Measurements from ENCODE around the gene RAB8B. TPM values are rescaled to one million over a fixed set of nuclear protein-coding genes. Genes with fewer than 3 reads are reported as not detected.

Gene RAB8B
- total and polyA plus RNA-seq, 4 donors = 3.8 to 26.5 (median 7.6) TPM

- TF ChIP-seq FOXA2 (IDR thresholded peaks at IDR 0.05) (no peak), FOXA1 (IDR thresholded peaks at IDR 0.05) (no peak), REST (IDR thresholded peaks at IDR 0.05) (no peak), JUND (IDR thresholded peaks at IDR 0.05) (no peak), ZBTB33 (IDR thresholded peaks at IDR 0.05) (no peak), HNF4G (IDR thresholded peaks at IDR 0.05) (no peak)
- H3K4me1 ChIP-seq (ENCODE audit: control insufficient read depth in 4 of 4, insufficient read depth in 4 of 4, low read length in 3 of 4) = peaks cover 0 to 3% (median 2%) of the 10 kb centered on the region in 4 donors
- no peaks in the 10 kb centered on the region for H3K36me3 ChIP-seq (ENCODE audit: control insufficient read depth in 4 of 4, insufficient read depth in 3 of 4, low read depth in 1 of 4, low read length in 3 of 4)
- no peak overlapping the region for H3K4me3 ChIP-seq (ENCODE audit: low read depth in 1 of 3, low read length in 3 of 3)
- H3K27ac ChIP-seq (ENCODE audit: low read depth in 1 of 2, low read length in 2 of 2) = no peak overlapping the region
- H3K27me3 ChIP-seq (ENCODE audit: control insufficient read depth in 4 of 4, insufficient read depth in 4 of 4, low read length in 3 of 4) = no peaks in the 10 kb centered on the region
- DNase-seq (ENCODE audit: low spot score) = no peak
- 86% methylated on average over 5 of the region's 5 CpGs for WGBS
- no peak overlapping the region for H3K9ac ChIP-seq (ENCODE audit: low read depth in 1 of 2, low read length in 2 of 2)
- H3K9me3 ChIP-seq (ENCODE audit: control insufficient read depth in 4 of 4, low read length in 3 of 4) = no peaks in the 10 kb centered on the region
Measured at GRCh38 chr15:63210151-63211091, 21.0 kb downstream of the RAB8B start.

- 81% methylated on average over 3 of the region's 3 CpGs for WGBS
- Histone ChIP-seq H3K36me3 (ENCODE audit: control insufficient read depth in 4 of 4, insufficient read depth in 3 of 4, low read depth in 1 of 4, low read length in 3 of 4) (no peaks in the 10 kb centered on the region), H3K9ac (ENCODE audit: low read depth in 1 of 2, low read length in 2 of 2) (no peak overlapping the region), H3K4me3 (ENCODE audit: low read depth in 1 of 3, low read length in 3 of 3) (no peak overlapping the region), H3K4me1 (ENCODE audit: control insufficient read depth in 4 of 4, insufficient read depth in 4 of 4, low read length in 3 of 4) (peaks cover 0 to 3% (median 2%) of the 10 kb centered on the region in 4 donors), H3K27me3 (ENCODE audit: control insufficient read depth in 4 of 4, insufficient read depth in 4 of 4, low read length in 3 of 4) (no peaks in the 10 kb centered on the region), H3K9me3 (ENCODE audit: control insufficient read depth in 4 of 4, low read length in 3 of 4) (no peaks in the 10 kb centered on the region), H3K27ac (ENCODE audit: low read depth in 1 of 2, low read length in 2 of 2) (no peak overlapping the region)
- no peak for DNase-seq (ENCODE audit: low spot score)
- TF ChIP-seq HNF4A (conservative IDR thresholded peaks at IDR 0.05) (no peak), YY1 (IDR thresholded peaks at IDR 0.05) (no peak), GABPA (IDR thresholded peaks at IDR 0.05 in 1 of 2, conservative IDR thresholded peaks at IDR 0.05 in 1 of 2) (no peak), NR2F2 (IDR thresholded peaks at IDR 0.05) (no peak), REST (IDR thresholded peaks at IDR 0.05) (no peak), EGR1 (IDR thresholded peaks at IDR 0.05; ENCODE audit: low read depth in 2 of 2) (no peak), JUND (IDR thresholded peaks at IDR 0.05) (no peak), MAX (IDR thresholded peaks at IDR 0.05) (no peak), RAD21 (IDR thresholded peaks at IDR 0.05) (no peak), RXRA (IDR thresholded peaks at IDR 0.05) (no peak)
Measured at GRCh38 chr15:63211092-63211490, 21.7 kb downstream of the RAB8B start.
